HepG2 (cell line): ENCODE data around the gene FAM83G. TPM values are rescaled to one million over a fixed set of nuclear protein-coding genes. Genes with fewer than 3 reads are reported as not detected.

Experiments used
- ATAC-seq: fragments of 200-7000 bp; cut with Tn5 transposase; 3 replicates; pipeline ENCODE4 v1.9.1; 2020; ENCODE audit warnings: mild to moderate bottlenecking, moderate library complexity
- BruUV-seq: library from RNA; stranded (reverse); fragments of 400-500 nt; replicated peaks from 2 replicates; lab custom pipeline; 2021; lab: Mats Ljungman, UMichigan
- CTCF ChIA-PET: fragments of 300-600 bp; formaldehyde crosslinking; extraction: SDS; loops from one replicate; lab custom pipeline; 2021; ENCODE audit warnings: low total read pairs, inconsistent platforms, low intra/inter-chr PET ratio; lab: Yijun Ruan, JAX
- POLR2A ChIA-PET: fragments of 350-600 bp; sonication (Branson Sonifier 250); formaldehyde crosslinking; loops from one replicate; lab custom pipeline; 2020; ENCODE audit warnings: antibody characterized with exemption, inconsistent platforms; lab: Yijun Ruan, JAX
- DNase-seq: peaks from one replicate; pipeline ENCODE4 v3.0.0-alpha.2; 2015; ENCODE audit warnings: low spot score
- FAIRE-seq: peaks from 3 replicates; lab custom pipeline; 2011; peaks lifted over from hg19 to GRCh38; lab: Jason Lieb, UNC
- H2AFZ ChIP-seq: one replicate; pipeline ENCODE4 v1.6.1; 2011; ENCODE audit warnings: low read length, inconsistent platforms
- H3K27ac ChIP-seq: fragments of 300-600 bp; 3 replicates; pipeline ENCODE4 v1.8.0; 2011; ENCODE audit warnings: mixed run types, mild to moderate bottlenecking, mixed read lengths, low read length, inconsistent platforms; ENCODE audit not compliant: insufficient read depth; ENCODE audit errors: extremely low read length
- H3K27me3 ChIP-seq, 2 experiments: fragments of 200-600 bp in 1 of 2; 2 replicates in 1 of 2; 3 replicates in 1 of 2; pipeline versions ENCODE4 v1.6.0 to v1.8.0; 2011; ENCODE audit warnings: low read length in 2 of 2, mild to moderate bottlenecking in 2 of 2, moderate library complexity in 2 of 2, inconsistent platforms in 1 of 2; ENCODE audit not compliant: insufficient read depth in 2 of 2, control insufficient read depth in 1 of 2
- H3K36me3 ChIP-seq, 2 experiments: fragments of 200-600 bp in 1 of 2; replicated peaks in 1 of 2; 2 replicates in 1 of 2; 3 replicates in 1 of 2; pipeline versions ENCODE4 v1.5.1 to v1.8.0; 2011; ENCODE audit warnings: low read length in 2 of 2, inconsistent platforms in 1 of 2; ENCODE audit not compliant: insufficient read depth in 2 of 2, control insufficient read depth in 1 of 2
- H3K4me1 ChIP-seq: 2 replicates; pipeline ENCODE4 v1.5.1; 2012; ENCODE audit warnings: low read length, inconsistent platforms; ENCODE audit not compliant: insufficient read depth
- H3K4me2 ChIP-seq: 2 replicates; pipeline ENCODE4 v1.6.0; 2011; ENCODE audit warnings: low read depth, low read length, inconsistent platforms
- H3K4me3 ChIP-seq, 3 experiments: fragments of 200-600 bp in 1 of 3; sonication (generic), shearing (Covaris generic) in 1 of 3; replicated peaks in 1 of 3; 2 replicates each; pipeline ENCODE4 v1.5.1; 2011 to 2016; ENCODE audit warnings: low read length in 3 of 3, inconsistent platforms in 2 of 3, low read depth in 2 of 3, mild to moderate bottlenecking in 2 of 3, control low read depth in 1 of 3, mixed read lengths in 1 of 3; ENCODE audit not compliant: insufficient read depth in 1 of 3
- H3K79me2 ChIP-seq: one replicate; pipeline ENCODE4 v1.6.1; 2011; ENCODE audit warnings: low read length, inconsistent platforms; ENCODE audit not compliant: insufficient read depth
- H3K9ac ChIP-seq: 2 replicates; pipeline ENCODE4 v1.6.0; 2011; ENCODE audit warnings: mild to moderate bottlenecking, low read depth, low read length, inconsistent platforms; ENCODE audit not compliant: insufficient read depth
- H3K9me3 ChIP-seq: 2 replicates; pipeline ENCODE4 v1.5.1; 2012; ENCODE audit warnings: mild to moderate bottlenecking, low read length
- H4K20me1 ChIP-seq: 2 replicates; pipeline ENCODE4 v1.6.0; 2011; ENCODE audit warnings: inconsistent platforms, mild to moderate bottlenecking, low read length, moderate library complexity; ENCODE audit not compliant: insufficient read depth
- ATF7 ChIP-seq, 2 experiments: fragments of 450-650 bp in 1 of 2; sonication (generic) in 1 of 2; formaldehyde crosslinking in 1 of 2; IDR thresholded peaks; 2 replicates each; pipeline versions ENCODE4 v1.4.0 to v1.6.1; 2016 to 2020; ENCODE audit warnings: antibody characterized with exemption in 1 of 2, mild to moderate bottlenecking in 1 of 2, missing genetic modification reagents in 1 of 2
- CHD4 ChIP-seq: fragments of 200-600 bp; sonication (generic); IDR thresholded peaks from 2 replicates; pipeline ENCODE4 v1.7.0; 2017; ENCODE audit warnings: mild to moderate bottlenecking, low read length, borderline replicate concordance
- CREB1 ChIP-seq, 2 experiments: fragments of 450-650 bp in 1 of 2; IDR thresholded peaks; 2 replicates each; pipeline ENCODE4 v1.6.1; 2016 to 2017; ENCODE audit warnings: control low read depth in 1 of 2, mild to moderate bottlenecking in 1 of 2, missing compliant biosample characterization in 1 of 2, missing genetic modification characterization in 1 of 2
- GABPB1 ChIP-seq: IDR thresholded peaks from 2 replicates; pipeline ENCODE4 v1.6.1; 2016; ENCODE audit warnings: mild to moderate bottlenecking, missing genetic modification reagents, moderate library complexity, missing compliant biosample characterization
- GTF3A ChIP-seq: sonication (generic); formaldehyde crosslinking; conservative IDR thresholded peaks from 2 replicates; pipeline ENCODE4 v1.4.0; 2020; ENCODE audit warnings: mild to moderate bottlenecking, missing genetic modification reagents
- HOXA9 ChIP-seq: sonication (generic); formaldehyde crosslinking; IDR thresholded peaks from 2 replicates; pipeline ENCODE4 v1.8.1; 2022; ENCODE audit warnings: missing genetic modification reagents, mild to moderate bottlenecking, moderate library complexity, borderline replicate concordance
- NFE2L1 ChIP-seq: sonication (generic); formaldehyde crosslinking; IDR thresholded peaks from 2 replicates; pipeline ENCODE4 v1.4.0; 2020; ENCODE audit warnings: missing genetic modification reagents, mild to moderate bottlenecking, borderline replicate concordance
- POLR2G ChIP-seq: fragments of 200-400 bp; formaldehyde crosslinking; IDR thresholded peaks from 2 replicates; pipeline ENCODE4 v1.6.1; 2018; ENCODE audit warnings: mild to moderate bottlenecking, low read depth, low read length, moderate library complexity
- RAD21 ChIP-seq: fragments of 450-650 bp; formaldehyde crosslinking; IDR thresholded peaks from 2 replicates; pipeline ENCODE4 v1.5.0; 2020; ENCODE audit warnings: mild to moderate bottlenecking
- TEAD3 ChIP-seq: optimal IDR thresholded peaks from 2 replicates; pipeline ENCODE3; 2016; ENCODE audit warnings: borderline replicate concordance
- ZBTB21 ChIP-seq: sonication (generic); formaldehyde crosslinking; IDR thresholded peaks from 2 replicates; pipeline ENCODE4 v1.4.0; 2020; ENCODE audit warnings: missing genetic modification reagents
- ZNF121 ChIP-seq: sonication (generic); formaldehyde crosslinking; IDR thresholded peaks from 2 replicates; pipeline ENCODE4 v1.5.0; 2020; ENCODE audit warnings: mild to moderate bottlenecking, missing genetic modification reagents
- ZNF296 ChIP-seq: sonication (generic); formaldehyde crosslinking; conservative IDR thresholded peaks from 2 replicates; pipeline ENCODE4 v1.5.0; 2020; ENCODE audit warnings: mild to moderate bottlenecking, missing genetic modification reagents
- ZNF616 ChIP-seq: sonication (generic); formaldehyde crosslinking; IDR thresholded peaks from 2 replicates; pipeline ENCODE4 v1.5.0; 2020; ENCODE audit warnings: low read depth, mild to moderate bottlenecking, missing genetic modification reagents
- WGBS: methylation state at CpG from one replicate; pipeline ENCODE4 v1.1.6; 2017; ENCODE audit warnings: low lambda C conversion rate; 5-methylcytosine and 5-hydroxymethylcytosine counted together
- in situ Hi-C: cut with HindIII; loops from 2 replicates; pipeline ENCODE4 v1.10.0; 2017; ENCODE audit warnings: low pct_unique_long_range_greater_than_20kb; ENCODE audit not compliant: extremely low pct_ligation_motif_present
- intact Hi-C: fragments of 100-400 bp; cut with micrococcal nuclease; formaldehyde crosslinking; loops from one replicate; pipeline ENCODE4 v1.10.0; 2022; ENCODE audit not compliant: unreplicated experiment
- polyA plus RNA-seq, 8 experiments: library from polyadenylated mRNA; depleted of rRNA in 3 of 8; stranded (reverse) in 7 of 8; unstranded in 1 of 8; fragments of >200 nt; fragmentation: Illumina TruSeq in 4 of 8; extraction: Trizol in 4 of 8; gene quantifications; 2 replicates each; pipeline versions ENCODE4 v1.2.1 to v1.2.3, GENCODE V29; 2011 to 2016; ENCODE audit warnings: low read depth in 4 of 8, missing spikeins in 1 of 8, mixed read lengths in 1 of 8; ENCODE audit not compliant: insufficient read depth in 1 of 8
- total RNA-seq, 5 experiments: library from RNA; depleted of rRNA; stranded (reverse); fragments of >200 nt; fragmentation: Illumina TruSeq; extraction: Trizol; gene quantifications; 2 replicates each; pipeline ENCODE4 v1.2.3, GENCODE V29; 2016; ENCODE audit warnings: low read depth in 1 of 5
- TF ChIP-seq, protein P1 (sequence below): sonication (generic); formaldehyde crosslinking; IDR thresholded peaks from 2 replicates; pipeline ENCODE4 v1.4.0; 2020; ENCODE audit warnings: mild to moderate bottlenecking, low read depth, missing genetic modification reagents
- TF ChIP-seq, protein P2 (sequence below): sonication (generic); formaldehyde crosslinking; conservative IDR thresholded peaks from 2 replicates; pipeline ENCODE4 v1.4.0; 2020; ENCODE audit warnings: missing genetic modification reagents
- TF ChIP-seq, protein P3 (sequence below): sonication (generic); formaldehyde crosslinking; IDR thresholded peaks from 2 replicates; pipeline ENCODE4 v1.5.1; 2020; ENCODE audit warnings: mild to moderate bottlenecking, moderate library complexity, missing genetic modification reagents

The FAM83G gene
- total and polyA plus RNA-seq, 2 of the 13 experiments (the other 11 are each of a cell fraction or from before 2014, with no cell fraction given): 13.7 to 18.6 TPM

DNA sequence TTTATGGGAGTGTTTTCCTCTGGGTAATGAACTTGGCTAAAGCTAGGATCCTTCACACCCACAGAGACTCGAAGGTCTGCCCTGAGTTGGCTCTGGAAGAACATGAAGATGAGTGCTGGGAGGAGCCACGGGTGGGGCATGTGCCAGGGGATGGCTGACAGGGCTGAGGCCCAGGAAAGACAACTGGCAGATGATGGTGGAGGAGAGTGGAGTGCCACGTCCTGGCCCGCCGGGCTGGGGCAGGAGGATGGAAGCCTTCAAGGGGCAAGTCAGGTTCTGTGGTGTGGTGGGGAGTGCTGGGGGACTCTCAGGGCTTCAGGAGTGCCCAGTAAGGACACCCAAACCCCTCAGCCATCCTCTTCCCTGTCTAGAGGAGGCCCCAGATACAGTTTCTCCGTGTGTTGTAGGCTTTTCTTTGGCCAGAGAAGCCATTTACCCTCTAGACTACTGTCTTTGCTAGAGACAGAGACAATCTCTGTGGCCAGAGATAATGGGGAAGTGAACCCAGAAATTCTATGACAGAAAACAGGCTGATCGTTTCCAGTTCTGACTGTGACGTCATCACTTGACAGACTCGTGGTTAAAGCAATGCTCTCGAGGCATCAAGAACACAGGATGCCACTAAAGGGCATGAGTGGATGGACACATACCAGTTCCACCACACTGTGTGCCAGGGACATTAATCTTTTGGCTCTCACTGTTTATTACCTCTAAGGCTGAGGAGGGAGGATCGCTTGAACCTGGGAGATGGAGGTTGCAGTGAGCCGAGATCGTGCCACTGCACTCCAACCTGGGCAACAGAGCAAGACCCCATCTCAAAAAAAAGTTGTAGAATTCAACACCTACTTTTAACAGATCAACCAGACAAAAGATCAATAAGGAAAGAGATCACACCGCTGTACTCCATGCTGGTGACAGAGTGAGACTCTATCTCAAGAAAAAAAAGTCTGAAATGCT is 71.2 kb downstream of the FAM83G start:
- in situ Hi-C loops: no loop called here
- Histone ChIP-seq H3K36me3 (peaks cover 4 to 25% of the 10 kb centered on the region in 2 experiments; a peak in 3 of 5 replicates), H3K4me2 (no peak overlapping the region)
- peak; percentile 25; the same call in 1 of the 3 replicates for ATAC-seq
- 75% methylated on average over 14 of the region's 14 CpGs for WGBS
- TF ChIP-seq ATF7 (IDR thresholded peaks at IDR 0.05) (0 out of 2 replicates have a peak, but pooled peaks have one; percentile 34), ATF7 (CRISPR knock-in tag; IDR thresholded peaks at IDR 0.05) (no peak), GTF3A (CRISPR knock-in tag) (no peak), RAD21 (CRISPR knock-in tag) (no peak), HOXA9 (CRISPR knock-in tag) (no peak), CHD4 (no peak), GABPB1 (CRISPR knock-in tag) (no peak), ZBTB21 (CRISPR knock-in tag) (no peak), CREB1 (IDR thresholded peaks at IDR 0.05) (peak; percentile 85), CREB1 (CRISPR knock-in tag; IDR thresholded peaks at IDR 0.05) (no peak), ZNF296 (no peak), POLR2G (0 out of 2 replicates have a peak, but pooled peaks have one; percentile 16), ZNF121 (CRISPR knock-in tag) (0 out of 2 replicates have a peak, but pooled peaks have one; percentile 35), ZNF616 (CRISPR knock-in tag) (no peak), NFE2L1 (CRISPR knock-in tag) (no peak), TEAD3 (no peak)
- TF ChIP-seq, protein P1, sequence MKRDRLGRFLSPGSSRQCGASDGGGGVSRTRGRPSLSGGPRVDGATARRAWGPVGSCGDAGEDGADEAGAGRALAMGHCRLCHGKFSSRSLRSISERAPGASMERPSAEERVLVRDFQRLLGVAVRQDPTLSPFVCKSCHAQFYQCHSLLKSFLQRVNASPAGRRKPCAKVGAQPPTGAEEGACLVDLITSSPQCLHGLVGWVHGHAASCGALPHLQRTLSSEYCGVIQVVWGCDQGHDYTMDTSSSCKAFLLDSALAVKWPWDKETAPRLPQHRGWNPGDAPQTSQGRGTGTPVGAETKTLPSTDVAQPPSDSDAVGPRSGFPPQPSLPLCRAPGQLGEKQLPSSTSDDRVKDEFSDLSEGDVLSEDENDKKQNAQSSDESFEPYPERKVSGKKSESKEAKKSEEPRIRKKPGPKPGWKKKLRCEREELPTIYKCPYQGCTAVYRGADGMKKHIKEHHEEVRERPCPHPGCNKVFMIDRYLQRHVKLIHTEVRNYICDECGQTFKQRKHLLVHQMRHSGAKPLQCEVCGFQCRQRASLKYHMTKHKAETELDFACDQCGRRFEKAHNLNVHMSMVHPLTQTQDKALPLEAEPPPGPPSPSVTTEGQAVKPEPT (CRISPR knock-in tag): no peak
- TF ChIP-seq, protein P2, sequence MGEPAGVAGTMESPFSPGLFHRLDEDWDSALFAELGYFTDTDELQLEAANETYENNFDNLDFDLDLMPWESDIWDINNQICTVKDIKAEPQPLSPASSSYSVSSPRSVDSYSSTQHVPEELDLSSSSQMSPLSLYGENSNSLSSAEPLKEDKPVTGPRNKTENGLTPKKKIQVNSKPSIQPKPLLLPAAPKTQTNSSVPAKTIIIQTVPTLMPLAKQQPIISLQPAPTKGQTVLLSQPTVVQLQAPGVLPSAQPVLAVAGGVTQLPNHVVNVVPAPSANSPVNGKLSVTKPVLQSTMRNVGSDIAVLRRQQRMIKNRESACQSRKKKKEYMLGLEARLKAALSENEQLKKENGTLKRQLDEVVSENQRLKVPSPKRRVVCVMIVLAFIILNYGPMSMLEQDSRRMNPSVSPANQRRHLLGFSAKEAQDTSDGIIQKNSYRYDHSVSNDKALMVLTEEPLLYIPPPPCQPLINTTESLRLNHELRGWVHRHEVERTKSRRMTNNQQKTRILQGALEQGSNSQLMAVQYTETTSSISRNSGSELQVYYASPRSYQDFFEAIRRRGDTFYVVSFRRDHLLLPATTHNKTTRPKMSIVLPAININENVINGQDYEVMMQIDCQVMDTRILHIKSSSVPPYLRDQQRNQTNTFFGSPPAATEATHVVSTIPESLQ (CRISPR knock-in tag): no peak
- TF ChIP-seq, protein P3, sequence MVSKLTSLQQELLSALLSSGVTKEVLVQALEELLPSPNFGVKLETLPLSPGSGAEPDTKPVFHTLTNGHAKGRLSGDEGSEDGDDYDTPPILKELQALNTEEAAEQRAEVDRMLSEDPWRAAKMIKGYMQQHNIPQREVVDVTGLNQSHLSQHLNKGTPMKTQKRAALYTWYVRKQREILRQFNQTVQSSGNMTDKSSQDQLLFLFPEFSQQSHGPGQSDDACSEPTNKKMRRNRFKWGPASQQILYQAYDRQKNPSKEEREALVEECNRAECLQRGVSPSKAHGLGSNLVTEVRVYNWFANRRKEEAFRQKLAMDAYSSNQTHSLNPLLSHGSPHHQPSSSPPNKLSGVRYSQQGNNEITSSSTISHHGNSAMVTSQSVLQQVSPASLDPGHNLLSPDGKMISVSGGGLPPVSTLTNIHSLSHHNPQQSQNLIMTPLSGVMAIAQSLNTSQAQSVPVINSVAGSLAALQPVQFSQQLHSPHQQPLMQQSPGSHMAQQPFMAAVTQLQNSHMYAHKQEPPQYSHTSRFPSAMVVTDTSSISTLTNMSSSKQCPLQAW (CRISPR knock-in tag): no peak
- TF ChIP-seq, all 625 proteins: peak for 4
- ChIA-PET POLR2A (no interaction called here), CTCF (no interaction called here)
- Histone ChIP-seq H3K27ac (no peak overlapping the region), H2AFZ (no peak overlapping the region), H3K4me1 (peaks cover 5% of the 10 kb centered on the region), H3K9ac (no peak overlapping the region), H3K4me3 (no peak overlapping the region), H3K79me2 (no peaks in the 10 kb centered on the region), H4K20me1 (no peaks in the 10 kb centered on the region), H3K9me3 (no peaks in the 10 kb centered on the region), H3K27me3 (peaks cover 0 to 4% of the 10 kb centered on the region in 2 experiments; a peak in 1 of 5 replicates)
- BruUV-seq: no TSS peak
- DNase-seq (no peak), FAIRE-seq (no peak)
- intact Hi-C loops: no loop called here
